ENCODE data around the gene THSD7A. TPM values are rescaled to one million over a fixed set of nuclear protein-coding genes. Genes with fewer than 3 reads are reported as not detected.

Gene THSD7A
- total and polyA plus RNA-seq, 2 of the 8 experiments (the other 6 are each of a cell fraction or from before 2014, with no cell fraction given): 0.44 to 1.2 TPM

DNA sequence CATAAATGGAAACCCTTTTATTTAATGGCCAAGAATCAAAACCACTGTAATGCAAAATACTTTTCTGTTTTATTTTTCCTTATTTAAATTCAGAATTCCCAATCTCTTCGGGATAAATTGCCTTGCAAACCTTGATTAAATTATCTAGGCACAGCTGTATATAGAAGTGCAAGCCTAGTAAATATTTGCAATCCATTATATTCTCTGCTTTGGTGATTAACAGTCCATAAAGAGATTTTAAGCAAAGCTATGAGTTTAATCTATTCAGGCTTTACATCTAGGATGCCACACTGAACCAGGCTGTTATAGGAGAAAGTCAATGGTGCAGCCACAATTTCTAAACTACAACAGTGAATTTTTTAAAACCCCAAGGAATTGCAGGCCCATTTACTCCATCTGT, 43.6 kb upstream of the THSD7A start:
- Histone ChIP-seq H3K56ac (replicated peaks; ENCODE audit: insufficient read length, low read depth, low read length) (no peak overlapping the region), H2BK15ac (ENCODE audit: low read length) (no peak overlapping the region), H2BK120ac (replicated peaks; ENCODE audit: low read depth, low read length) (no peak overlapping the region), H2AK5ac (ENCODE audit: low read depth, low read length) (no peak overlapping the region), H3K79me2 (ENCODE audit: control insufficient read depth in 1 of 2, insufficient read depth in 2 of 2, low read length in 2 of 2) (no peaks in the 10 kb centered on the region), H3K79me1 (ENCODE audit: low read depth, low read length) (no peaks in the 10 kb centered on the region), H2BK20ac (ENCODE audit: low read length) (no peak overlapping the region), H3K4me3 (ENCODE audit: extremely low read depth in 1 of 4, insufficient read depth in 2 of 4, low read depth in 3 of 4, low read length in 4 of 4) (no peak overlapping the region), H2AFZ (ENCODE audit: low read length) (no peak overlapping the region), H3K36me3 (ENCODE audit: control insufficient read depth in 2 of 4, insufficient read depth in 4 of 4, low read length in 3 of 4) (no peaks in the 10 kb centered on the region; a peak in 1 of 8 replicates), H4K8ac (ENCODE audit: extremely low read depth, insufficient read depth, low read length) (no peak overlapping the region), H2BK5ac (ENCODE audit: low read depth, low read length) (no peak overlapping the region), H2BK12ac (ENCODE audit: low read depth, low read length) (no peak overlapping the region), H3K4me2 (ENCODE audit: insufficient read depth in 1 of 2, low read depth in 2 of 2, low read length in 2 of 2) (no peak overlapping the region), H4K20me1 (replicated peaks in 1 of 2; ENCODE audit: control insufficient read depth in 1 of 2, insufficient read depth in 2 of 2, low read length in 2 of 2) (no peaks in the 10 kb centered on the region), H4K91ac (replicated peaks; ENCODE audit: insufficient read length, low read length) (no peak overlapping the region), H3K23me2 (ENCODE audit: low read depth, low read length) (no peaks in the 10 kb centered on the region; the same call in 1 of the 2 replicates), H3K4me1 (replicated peaks in 1 of 4; ENCODE audit: control insufficient read depth in 3 of 4, insufficient read depth in 4 of 4, low read length in 3 of 4) (no peaks in the 10 kb centered on the region), H3K18ac (ENCODE audit: extremely low read depth, low read length) (no peak overlapping the region), H3K27ac (ENCODE audit: low read depth, low read length) (no peak overlapping the region), H3K9me3 (ENCODE audit: insufficient read depth in 2 of 2, low read depth in 1 of 2, low read length in 1 of 2) (no peaks in the 10 kb centered on the region), H3K14ac (ENCODE audit: insufficient read length) (no peak overlapping the region), H3K4ac (replicated peaks; ENCODE audit: insufficient read length, low read depth, low read length) (no peak overlapping the region), H4K5ac (ENCODE audit: insufficient read length, low read depth, low read length) (no peak overlapping the region), H3K23ac (ENCODE audit: insufficient read length) (no peak overlapping the region), H3K27me3 (replicated peaks in 1 of 4; ENCODE audit: control insufficient read depth in 3 of 4, extremely low read depth in 1 of 4, insufficient read depth in 3 of 4, low read length in 3 of 4) (no peaks in the 10 kb centered on the region), H3K9ac (replicated peaks in 1 of 4; ENCODE audit: extremely low read depth in 1 of 4, low read depth in 3 of 4, low read length in 3 of 4) (no peak overlapping the region)
- WGBS, 2 experiments (ENCODE audit: extremely low coverage in 1 of 2, insufficient coverage in 1 of 2, insufficient read length in 1 of 2, insufficient replicate concordance in 2 of 2, low coverage in 1 of 2, low lambda C conversion rate in 2 of 2, missing lambda C conversion rate in 1 of 2): 92% methylated on average over 1 of the region's 1 CpG; no CpG with 5 or more reads in 1 of the 2 experiments
- FAIRE-seq (no peak), DNase-seq (ENCODE audit: low read depth in 1 of 2, low spot score in 2 of 2) (no peak)
- TF ChIP-seq RBBP5 (IDR thresholded peaks at IDR 0.05; ENCODE audit: borderline replicate concordance, low read depth, low read length): no peak
- TF ChIP-seq YY1 (IDR thresholded peaks at IDR 0.05; ENCODE audit: low read depth, low read length): no peak
- no peak for TF ChIP-seq CTBP2 (IDR thresholded peaks at IDR 0.05; ENCODE audit: borderline replicate concordance, insufficient read depth, insufficient read length, low read length)
- CTCF ChIA-PET (ENCODE audit: partially characterized antibody): interaction anchor here (2.6 kb wide), 1 partner anchor 9 kb away, joined by 7 read pairs; no protein-coding TSS in a partner anchor
- POLR2A ChIA-PET (ENCODE audit: partially characterized antibody): no interaction called here

All from H1 (cell line).